HG03135 (cell line): ENCODE measurements around the gene POLR2J.
A peak's percentile ranks its signal among the peaks of the same experiment; 100 is the strongest.
"Not testable (repeated sequence)": the region's sequence is repeated elsewhere in the genome, so short reads cannot be mapped to it uniquely, and the experiment has no call there.

ENCODE experiments used
- ATAC-seq: cut with Tn5 transposase; IDR thresholded peaks from one replicate; pipeline ENCODE4 v1.9.1; 2021; ENCODE audit warnings: mild to moderate bottlenecking, moderate library complexity; ENCODE audit not compliant: unreplicated experiment

POLR2J gene

DNA sequence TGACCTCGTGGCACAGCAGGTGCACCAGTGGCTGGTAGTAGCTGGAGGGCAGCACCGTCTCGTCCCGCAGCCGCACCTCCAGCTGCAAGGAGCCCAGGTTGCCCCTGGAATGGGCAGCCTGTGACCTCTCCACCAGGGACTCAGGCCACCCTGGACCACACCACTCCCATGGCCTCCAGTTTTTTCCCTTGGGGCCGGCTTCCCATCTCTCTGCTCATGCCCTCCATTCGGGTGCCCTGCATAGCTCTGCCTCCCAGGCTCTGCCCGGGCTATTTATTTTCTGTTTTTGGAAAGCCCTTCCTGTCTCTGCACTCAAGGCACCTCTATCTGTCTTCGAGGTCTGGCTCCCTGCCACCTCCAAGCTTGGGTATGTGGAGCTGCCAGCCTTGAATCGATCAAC is 18.1 kb upstream of the POLR2J start:
- not testable (repeated sequence) for ATAC-seq

DNA sequence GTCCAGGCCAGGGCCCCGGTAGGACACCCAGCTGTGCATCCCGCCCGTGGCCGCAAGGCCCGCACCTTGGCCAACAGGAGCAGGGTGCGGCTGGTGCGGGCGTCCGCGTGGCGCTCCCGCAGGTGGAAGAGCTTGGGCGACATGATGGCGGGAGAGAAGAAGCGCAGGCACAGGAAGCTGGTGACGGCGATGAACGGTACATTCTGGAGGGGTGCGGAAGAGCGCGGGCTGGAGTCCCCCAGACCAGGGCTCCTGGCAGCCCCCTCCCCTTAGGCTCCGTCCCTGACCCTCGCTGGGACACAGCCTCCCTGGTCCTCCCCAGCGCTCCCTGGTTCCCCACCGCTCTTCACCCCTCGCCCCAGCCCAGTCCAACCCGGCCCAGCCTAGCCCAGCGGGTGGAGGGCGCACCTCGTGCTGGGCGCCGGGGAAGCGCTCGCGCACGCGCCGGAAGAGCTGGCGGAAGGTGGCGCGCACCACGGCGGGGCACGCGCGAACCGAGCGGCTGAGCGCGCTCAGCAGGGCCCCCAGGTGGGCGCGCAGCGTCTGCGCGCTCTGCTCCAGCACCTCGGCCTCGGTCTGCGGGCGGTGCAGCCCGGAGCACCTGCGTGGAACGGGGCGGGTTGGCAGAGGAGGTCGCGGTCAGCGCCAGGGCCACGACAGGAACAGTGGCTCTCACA is 15.9 kb upstream of the POLR2J start:
- ATAC-seq: peak; percentile 63

DNA sequence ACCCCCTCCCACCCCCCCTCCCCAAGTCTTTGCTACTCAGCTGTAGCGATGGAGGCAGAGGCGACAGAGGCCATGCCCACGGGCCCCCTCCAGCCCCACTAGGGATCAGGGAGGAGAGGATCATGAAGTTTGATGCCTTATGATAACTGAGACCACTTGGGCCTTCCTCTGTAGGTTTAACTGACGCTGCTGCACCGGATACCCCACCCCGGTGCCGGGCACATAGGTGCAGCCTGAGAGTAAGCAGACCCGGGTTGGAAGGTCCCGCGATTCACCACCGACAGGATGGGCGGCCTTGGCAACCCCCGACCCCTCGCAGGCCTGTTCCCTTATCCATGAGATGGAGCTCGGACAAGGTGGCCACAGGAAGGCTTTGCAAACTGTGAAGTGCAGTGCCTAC is 15.3 kb upstream of the POLR2J start:
- ATAC-seq: peak; percentile 0

DNA sequence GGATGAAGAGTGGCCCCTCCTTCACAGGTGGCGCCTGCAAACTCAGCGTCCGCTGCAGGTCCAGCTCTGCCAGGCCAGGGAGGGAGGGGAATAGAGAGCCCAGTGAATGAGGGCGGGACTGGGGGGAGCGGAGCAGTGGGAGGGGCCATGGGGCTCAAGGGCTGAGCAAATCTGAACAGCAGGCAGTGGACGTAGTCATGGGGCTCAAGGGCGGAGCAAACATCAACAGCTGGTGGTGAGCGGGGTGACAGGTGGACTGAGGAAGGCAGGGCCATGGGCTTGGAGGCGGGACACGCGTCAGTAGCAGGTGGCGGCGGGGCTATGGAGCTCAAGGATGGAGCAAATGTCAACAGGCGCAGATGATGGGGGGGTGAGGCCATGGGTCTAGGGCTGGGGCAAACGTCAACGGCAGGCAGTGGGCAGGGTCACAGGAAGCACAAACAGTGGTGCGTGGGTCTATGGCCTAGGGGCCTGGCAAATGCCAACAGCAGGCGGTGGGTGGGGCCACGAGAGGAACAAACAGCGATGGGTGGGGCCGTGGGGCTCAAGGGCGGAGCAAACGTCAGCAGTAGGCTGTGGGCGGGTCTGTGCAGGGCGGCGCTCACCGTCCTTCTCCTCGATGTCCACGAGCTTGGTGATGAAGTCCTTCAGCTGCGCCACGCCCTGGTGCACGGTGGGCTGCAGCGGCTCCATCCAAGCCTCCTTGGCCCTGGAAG is 14.7 kb upstream of the POLR2J start:
- peak; percentile 40 for ATAC-seq

GRCh38 chr7:102490529-102491075 is 11.9 kb upstream of the POLR2J start:
- ATAC-seq: peak; percentile 40

- ATAC-seq: not testable (repeated sequence)
These were observed 5.6 kb upstream of the POLR2J start for GRCh38 chr7:102484317-102484716.

GRCh38 chr7:102481962-102482361 is 3.2 kb upstream of the POLR2J start:
- not testable (repeated sequence) for ATAC-seq

DNA sequence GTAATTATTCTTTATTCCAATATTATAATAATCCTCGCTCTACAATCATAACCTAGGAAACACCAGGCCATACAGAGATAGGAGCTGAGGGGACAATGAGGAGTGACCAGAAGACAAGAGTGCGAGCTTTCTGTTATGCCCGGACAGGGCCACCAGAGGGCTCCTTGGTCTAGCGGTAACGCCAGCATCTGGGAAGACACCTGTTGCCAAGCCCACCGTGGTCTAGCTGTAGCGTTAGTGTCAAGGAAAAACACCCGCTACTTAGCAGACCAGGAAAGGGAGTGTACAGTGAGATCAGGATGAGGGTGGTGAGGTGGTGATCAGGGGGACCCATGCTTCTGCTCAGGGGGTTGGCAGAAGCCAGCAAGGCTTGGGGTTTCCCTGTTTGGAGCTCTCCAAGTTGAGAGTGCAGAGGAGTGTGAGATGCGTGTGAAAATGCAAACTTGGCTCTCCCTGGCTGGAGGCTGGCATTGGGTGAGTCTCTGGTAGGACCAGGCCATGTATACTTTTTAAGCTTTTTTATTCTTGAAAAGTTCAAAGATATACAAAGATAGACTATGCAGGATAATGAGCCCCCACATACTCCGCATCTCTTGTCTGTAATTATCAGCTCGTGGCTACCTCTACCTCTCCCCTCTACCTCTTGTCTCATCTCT is 1.4 kb upstream of the POLR2J start:
- ATAC-seq: not testable (repeated sequence)

DNA sequence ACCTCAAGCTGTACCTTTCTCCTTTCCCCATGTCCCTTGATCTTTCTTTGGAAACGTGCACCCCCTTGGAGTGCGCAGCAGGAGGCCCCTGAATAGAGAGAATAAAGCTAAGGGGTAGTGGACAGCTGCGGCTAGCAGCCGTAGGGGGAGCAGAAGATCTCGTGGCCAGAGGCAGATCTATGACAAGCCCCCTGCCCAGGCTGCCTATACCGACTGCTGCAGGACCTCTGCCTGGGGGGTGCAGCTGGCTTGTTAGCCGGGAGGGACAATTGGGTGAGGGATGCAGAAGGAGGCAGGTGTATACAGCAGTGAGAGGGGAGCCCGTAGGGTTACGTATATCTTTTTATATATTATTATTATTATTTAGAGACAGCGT is 475 bp upstream of the POLR2J start:
- ATAC-seq: peak; percentile 25

- ATAC-seq: not testable (repeated sequence)
These were observed 3.8 kb downstream of the POLR2J start for GRCh38 chr7:102474736-102475435.

DNA sequence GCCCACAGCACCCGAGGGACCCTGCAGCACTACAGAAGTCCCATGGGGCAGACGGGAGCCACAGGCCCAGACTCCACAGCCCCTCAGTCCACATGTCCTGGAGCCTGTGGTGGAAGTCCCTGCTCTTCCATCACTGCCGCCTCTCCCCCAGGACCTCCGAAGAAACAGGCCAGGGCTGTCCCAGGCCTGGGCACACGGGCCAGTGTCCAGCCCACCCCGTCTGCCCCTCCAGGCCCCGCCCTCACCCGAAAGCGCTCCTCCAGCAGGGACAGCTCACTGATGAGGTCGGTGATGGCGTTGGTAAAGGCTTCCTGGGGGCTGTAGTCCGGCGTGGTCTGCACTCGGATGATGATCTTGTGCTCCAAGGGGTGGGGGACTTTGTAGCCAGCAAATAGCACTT is 4.6 kb downstream of the POLR2J start:
- not testable (repeated sequence) for ATAC-seq

DNA sequence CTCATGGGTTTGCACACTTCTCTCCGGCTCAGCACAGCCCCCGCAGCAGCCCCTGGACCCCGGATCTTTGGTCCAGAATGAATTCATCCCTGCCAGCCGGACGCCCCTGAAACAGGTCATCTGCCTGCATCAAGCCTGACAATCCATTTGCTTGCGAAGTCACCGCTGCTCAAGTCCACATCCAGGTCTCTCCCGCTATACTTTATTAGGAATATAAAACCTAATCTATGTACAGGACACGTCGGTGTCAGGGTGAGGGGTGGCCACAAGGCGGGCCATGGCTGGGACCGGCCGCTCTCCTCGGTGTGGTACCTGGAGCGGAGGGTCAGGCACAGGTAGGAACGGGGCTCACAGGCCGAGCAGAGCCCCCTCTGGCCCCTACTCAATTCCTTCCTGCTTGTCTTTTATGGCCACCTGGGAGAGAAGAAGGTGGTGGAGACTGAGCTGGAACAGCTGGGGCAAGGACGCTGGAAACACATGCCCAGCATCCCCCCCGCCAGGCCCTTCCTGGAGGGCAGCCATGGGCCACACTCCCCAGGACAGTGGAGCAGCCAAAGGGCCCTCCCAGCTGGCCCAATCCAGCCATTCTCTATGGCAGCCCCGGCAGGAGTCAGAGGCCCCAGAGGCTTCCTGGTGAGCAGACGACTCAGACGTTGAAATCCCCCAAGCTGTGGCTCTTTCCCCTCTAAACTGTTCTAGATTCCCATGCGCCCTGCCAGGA is 5.3 kb downstream of the POLR2J start:
- ATAC-seq: no peak

- ATAC-seq: no peak
These were observed 6.3 kb downstream of the POLR2J start for GRCh38 chr7:102472126-102473041.

DNA sequence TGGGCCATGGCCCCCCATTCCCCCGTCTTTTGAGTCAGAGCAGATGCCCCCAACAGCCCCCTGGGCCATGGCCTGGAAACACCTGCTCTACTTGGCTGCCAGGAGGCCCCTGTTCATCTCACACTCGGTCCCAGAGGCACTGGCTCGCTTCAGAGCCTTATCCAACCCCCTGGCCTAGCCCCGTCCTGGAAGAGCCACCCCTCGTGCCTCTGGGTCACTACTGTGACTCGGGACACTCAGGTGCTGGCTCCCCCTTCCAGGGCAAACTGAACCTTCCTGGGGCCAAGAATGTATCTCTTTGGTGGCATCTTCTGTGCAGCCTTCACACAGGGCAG is 7.0 kb downstream of the POLR2J start:
- ATAC-seq: no peak

DNA sequence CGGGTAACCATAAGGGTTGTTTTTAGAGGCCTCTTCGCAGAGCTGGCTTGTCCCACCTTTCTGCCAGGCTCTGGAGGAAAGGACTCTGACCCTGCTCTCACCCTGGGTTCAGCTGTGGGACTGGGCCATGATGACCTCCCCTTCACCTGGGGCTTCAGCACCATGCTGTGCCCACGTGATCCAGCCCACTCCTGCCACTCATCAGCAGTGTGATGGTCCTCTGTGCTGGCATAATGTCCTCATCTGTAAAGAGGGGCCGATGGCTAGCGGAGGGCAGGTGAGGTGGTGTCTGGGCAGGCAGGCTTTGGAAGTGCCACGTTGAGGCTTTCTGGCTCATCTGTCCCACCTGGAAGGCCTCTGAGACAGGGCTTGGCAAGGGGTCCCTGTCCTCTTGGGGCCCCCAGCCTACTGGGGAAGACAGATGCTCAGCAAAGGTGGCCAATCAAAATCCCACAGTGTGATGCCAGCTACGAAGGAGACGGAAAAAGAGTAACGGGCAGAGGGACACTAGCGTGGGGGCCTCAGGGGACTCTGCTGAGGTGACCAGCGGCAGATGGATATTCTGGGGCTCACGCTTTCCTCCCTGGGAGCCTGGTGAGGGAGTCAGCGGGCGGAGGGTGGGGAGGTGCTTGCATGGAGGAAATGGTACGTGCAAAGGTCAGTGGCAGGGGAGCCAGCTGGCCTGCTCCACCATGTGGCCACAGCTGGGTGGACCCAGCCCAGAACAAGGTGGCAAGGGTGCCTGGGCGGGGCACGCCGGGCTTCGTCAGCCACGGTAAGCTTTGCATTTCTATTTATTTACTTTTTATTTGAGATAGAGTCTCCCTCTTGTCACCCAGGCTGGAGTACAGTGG is 8.5 kb downstream of the POLR2J start:
- ATAC-seq: no peak

DNA sequence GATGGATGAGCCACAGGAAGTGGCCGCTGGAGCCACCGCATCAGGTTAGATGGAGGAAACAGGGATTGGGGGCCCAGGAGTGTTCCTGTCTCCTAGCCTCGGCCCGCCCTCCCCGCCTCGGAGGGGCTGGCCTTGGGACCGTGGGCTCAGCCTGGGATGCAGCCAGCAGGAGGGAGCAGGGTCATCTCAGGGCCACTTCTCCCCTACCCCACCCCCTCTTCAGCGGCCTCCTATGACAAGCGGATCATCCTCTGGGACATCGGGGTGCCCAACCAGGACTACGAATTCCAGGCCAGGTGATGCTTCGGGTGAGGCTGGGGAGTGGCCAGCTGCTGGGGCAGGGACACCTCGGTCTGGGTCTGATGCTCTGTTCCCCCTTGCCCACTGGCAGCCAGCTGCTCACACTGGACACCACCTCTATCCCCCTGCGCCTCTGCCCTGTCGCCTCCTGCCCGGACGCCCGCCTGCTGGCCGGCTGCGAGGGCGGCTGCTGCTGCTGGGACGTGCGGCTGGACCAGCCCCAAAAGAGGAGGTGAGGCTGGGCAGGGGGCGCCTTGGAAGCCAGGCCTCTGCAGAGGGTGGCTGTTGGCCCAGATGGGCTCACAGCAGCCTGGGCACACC is 9.3 kb downstream of the POLR2J start:
- no peak for ATAC-seq

DNA sequence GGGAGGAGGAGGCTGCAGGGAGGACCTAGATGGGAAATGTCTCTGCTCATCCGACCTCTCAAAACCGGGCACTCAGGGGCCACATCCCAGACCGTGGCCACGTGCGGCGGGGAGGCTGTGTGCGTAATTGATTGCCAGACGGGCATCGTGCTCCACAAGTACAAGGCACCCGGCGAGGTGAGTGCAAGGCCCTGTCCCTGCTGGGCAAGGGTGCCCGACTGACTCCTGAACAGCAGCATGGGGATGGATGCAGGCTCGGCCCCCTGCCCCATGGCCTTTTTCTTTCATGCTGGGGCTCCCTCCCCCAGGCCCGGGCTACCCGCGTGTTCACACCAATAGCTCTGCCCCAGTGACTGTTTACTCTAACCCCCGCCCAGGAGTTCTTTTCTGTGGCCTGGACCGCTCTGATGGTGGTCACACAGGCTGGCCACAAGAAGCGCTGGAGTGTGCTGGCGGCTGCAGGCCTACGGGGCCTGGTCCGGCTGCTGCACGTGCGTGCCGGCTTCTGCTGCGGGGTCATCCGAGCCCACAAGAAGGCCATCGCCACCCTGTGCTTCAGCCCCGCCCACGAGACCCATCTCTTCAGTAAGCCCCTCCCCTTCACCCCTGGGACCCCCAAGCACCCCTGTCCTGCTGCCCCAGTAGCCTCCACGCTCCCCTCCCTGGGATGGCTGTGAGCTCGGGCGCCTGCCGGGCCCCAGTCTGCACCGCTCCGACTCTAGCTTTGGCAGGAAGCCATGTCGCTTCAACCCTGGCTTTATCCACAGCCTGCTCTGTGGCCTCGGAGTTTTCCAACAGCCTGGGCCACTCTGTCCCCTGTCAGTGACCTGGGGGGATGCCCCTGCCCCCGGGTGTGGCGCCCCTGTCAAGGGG is 10.0 kb downstream of the POLR2J start:
- ATAC-seq: no peak
